T-helper 2 cell treated with Interferon-gamma antibody and Interleukin-4, amounts not matched to agents 5 μg/mL and 100 μg/mL, for 36 hours (primary cell): ENCODE data around the gene DRD4.

Experiments used
- DNase-seq: peaks from one replicate; pipeline ENCODE4 v3.0.0; 2021; ENCODE audit warnings: low spot score
- H3K27ac Mint-ChIP-seq: one replicate; pipeline ENCODE4 v1.8.0; 2021; ENCODE audit warnings: mild to moderate bottlenecking, mixed read lengths
- H3K27me3 Mint-ChIP-seq: one replicate; pipeline ENCODE4 v1.8.0; 2021; ENCODE audit warnings: low read depth, mixed read lengths
- H3K36me3 Mint-ChIP-seq: one replicate; pipeline ENCODE4 v1.8.0; 2021; ENCODE audit warnings: low read depth, mixed read lengths
- H3K4me1 Mint-ChIP-seq: one replicate; pipeline ENCODE4 v1.8.0; 2021; ENCODE audit warnings: low read depth, mixed read lengths
- H3K4me3 Mint-ChIP-seq: one replicate; pipeline ENCODE4 v1.8.0; 2022; ENCODE audit warnings: mild to moderate bottlenecking, moderate library complexity, mixed read lengths
- H3K9me3 Mint-ChIP-seq: one replicate; pipeline ENCODE4 v1.8.0; 2021; ENCODE audit warnings: mixed read lengths

Gene DRD4

GRCh38 chr11:623349-623869, 13.7 kb upstream of the DRD4 start:
- DNase-seq, result no peak
- Mint-ChIP-seq H3K9me3 (no peaks in the 10 kb centered on the region), H3K4me1 (peaks cover 4% of the 10 kb centered on the region), H3K36me3 (no peaks in the 10 kb centered on the region), H3K27me3 (peaks cover 17% of the 10 kb centered on the region), H3K27ac (no peak overlapping the region), H3K4me3 (no peak overlapping the region)

GRCh38 chr11:623999-624704, 12.9 kb upstream of the DRD4 start:
- DNase-seq, result no peak
- H3K36me3 Mint-ChIP-seq, result no peaks in the 10 kb centered on the region
- peaks cover 11% of the 10 kb centered on the region for H3K4me1 Mint-ChIP-seq
- peaks cover 24% of the 10 kb centered on the region for H3K27me3 Mint-ChIP-seq
- no peak overlapping the region for H3K4me3 Mint-ChIP-seq
- H3K9me3 Mint-ChIP-seq, result no peaks in the 10 kb centered on the region
- H3K27ac Mint-ChIP-seq, result no peak overlapping the region

GRCh38 chr11:624705-625635, 12.1 kb upstream of the DRD4 start, which contains the start of gene CDHR5:
TSS of gene CDHR5 (minus strand) at chr11:624955. CDS start at chr11:624902, 53 bp downstream.
- peaks cover 29% of the 10 kb centered on the region for H3K27me3 Mint-ChIP-seq
- H3K27ac Mint-ChIP-seq, result no peak within 1 kb of the TSS
- H3K36me3 Mint-ChIP-seq, result no peaks in the 10 kb centered on the region
- no peak for DNase-seq
- no peak within 1 kb of the TSS for H3K4me3 Mint-ChIP-seq
- peaks cover 17% of the 10 kb centered on the region for H3K4me1 Mint-ChIP-seq
- H3K9me3 Mint-ChIP-seq, result no peaks in the 10 kb centered on the region

- H3K36me3 Mint-ChIP-seq, result no peaks in the 10 kb centered on the region
- H3K4me1 Mint-ChIP-seq, result peaks cover 17% of the 10 kb centered on the region
- no peak for DNase-seq
- H3K27ac Mint-ChIP-seq, result no peak overlapping the region
- peaks cover 29% of the 10 kb centered on the region for H3K27me3 Mint-ChIP-seq
- H3K9me3 Mint-ChIP-seq, result no peaks in the 10 kb centered on the region
- H3K4me3 Mint-ChIP-seq, result no peak overlapping the region
These were observed 11.3 kb upstream of the DRD4 start for GRCh38 chr11:625636-626268.

GRCh38 chr11:626475-627307, 10.4 kb upstream of the DRD4 start, which contains the start of gene SCT:
TSS of gene SCT (minus strand) at chr11:627181. CDS start at chr11:627143, 38 bp downstream.
- no peaks in the 10 kb centered on the region for H3K9me3 Mint-ChIP-seq
- no peak within 1 kb of the TSS for H3K4me3 Mint-ChIP-seq
- no peaks in the 10 kb centered on the region for H3K36me3 Mint-ChIP-seq
- peaks cover 29% of the 10 kb centered on the region for H3K27me3 Mint-ChIP-seq
- H3K27ac Mint-ChIP-seq, result no peak within 1 kb of the TSS
- DNase-seq, result no peak
- peaks cover 17% of the 10 kb centered on the region for H3K4me1 Mint-ChIP-seq

- Mint-ChIP-seq H3K27ac (no peak overlapping the region), H3K27me3 (peaks cover 29% of the 10 kb centered on the region), H3K9me3 (no peaks in the 10 kb centered on the region), H3K36me3 (no peaks in the 10 kb centered on the region), H3K4me3 (no peak overlapping the region), H3K4me1 (peaks cover 17% of the 10 kb centered on the region)
- DNase-seq, result no peak
These were observed 9.8 kb upstream of the DRD4 start for GRCh38 chr11:627308-627576.

- H3K36me3 Mint-ChIP-seq, result no peaks in the 10 kb centered on the region
- H3K4me3 Mint-ChIP-seq, result peak overlapping the region; percentile 61
These were observed 9.0 kb upstream of the DRD4 start for GRCh38 chr11:628056-628455.

GRCh38 chr11:629237-629583, 7.9 kb upstream of the DRD4 start:
- Mint-ChIP-seq H3K4me1 (peaks cover 17% of the 10 kb centered on the region), H3K27me3 (peaks cover 29% of the 10 kb centered on the region), H3K36me3 (no peaks in the 10 kb centered on the region), H3K9me3 (no peaks in the 10 kb centered on the region), H3K27ac (peak overlapping the region; percentile 24), H3K4me3 (peak overlapping the region; percentile 61)
- DNase-seq, result no peak

More at GRCh38 chr11:628056-628455, 9.0 kb upstream of the DRD4 start:
- H3K9me3 Mint-ChIP-seq, result no peaks in the 10 kb centered on the region
- no peak for DNase-seq
- no peak overlapping the region for H3K27ac Mint-ChIP-seq
- H3K4me1 Mint-ChIP-seq, result peaks cover 17% of the 10 kb centered on the region
- H3K27me3 Mint-ChIP-seq, result peaks cover 29% of the 10 kb centered on the region

GRCh38 chr11:630871-631270, 6.2 kb upstream of the DRD4 start:
- Mint-ChIP-seq H3K27ac (no peak overlapping the region), H3K4me1 (peaks cover 17% of the 10 kb centered on the region), H3K9me3 (no peaks in the 10 kb centered on the region), H3K4me3 (no peak overlapping the region), H3K27me3 (peaks cover 36% of the 10 kb centered on the region), H3K36me3 (no peaks in the 10 kb centered on the region)
- no peak for DNase-seq

GRCh38 chr11:635945-636510, 1.0 kb upstream of the DRD4 start:
- Mint-ChIP-seq H3K9me3 (no peaks in the 10 kb centered on the region), H3K4me3 (no peak overlapping the region), H3K27ac (no peak overlapping the region), H3K27me3 (peaks cover 35% of the 10 kb centered on the region), H3K4me1 (no peaks in the 10 kb centered on the region), H3K36me3 (peaks cover 2% of the 10 kb centered on the region)
- DNase-seq, result no peak

GRCh38 chr11:637333-637592, 194 bp downstream of the DRD4 start:
- no peak for DNase-seq
- H3K4me3 Mint-ChIP-seq, result no peak overlapping the region

GRCh38 chr11:637593-638521, 788 bp downstream of the DRD4 start:
- Mint-ChIP-seq H3K36me3 (peaks cover 2% of the 10 kb centered on the region), H3K27ac (no peak overlapping the region), H3K4me1 (no peaks in the 10 kb centered on the region), H3K27me3 (peaks cover 35% of the 10 kb centered on the region), H3K4me3 (peak overlapping the region; percentile 46), H3K9me3 (no peaks in the 10 kb centered on the region)
- DNase-seq, result no peak

More at GRCh38 chr11:637333-637592, 194 bp downstream of the DRD4 start:
- peaks cover 2% of the 10 kb centered on the region for H3K36me3 Mint-ChIP-seq
- H3K27me3 Mint-ChIP-seq, result peaks cover 35% of the 10 kb centered on the region
- no peaks in the 10 kb centered on the region for H3K9me3 Mint-ChIP-seq
- H3K27ac Mint-ChIP-seq, result no peak overlapping the region
- no peaks in the 10 kb centered on the region for H3K4me1 Mint-ChIP-seq
